Fibroblast of lung (primary cell): Measurements from ENCODE around the gene TUFT1. TPM values are rescaled to one million over a fixed set of nuclear protein-coding genes. Genes with fewer than 3 reads are reported as not detected.

Experiments used
- DNase-seq, 2 donors: peaks; one replicate each; pipeline versions ENCODE4 v3.0.0 to v3.0.0-alpha.2; 2010; ENCODE audit warnings: low read depth in 2 of 2
- H2AFZ ChIP-seq: 2 replicates; pipeline ENCODE4 v1.5.1; 2012; ENCODE audit warnings: low read length, control low read depth, inconsistent platforms
- H3K27ac ChIP-seq: 2 replicates; pipeline ENCODE4 v1.5.1; 2011; ENCODE audit warnings: low read length, control low read depth; ENCODE audit not compliant: insufficient read depth
- H3K27me3 ChIP-seq: 2 replicates; pipeline ENCODE4 v1.5.1; 2011; ENCODE audit warnings: mild to moderate bottlenecking, low read length; ENCODE audit not compliant: control insufficient read depth, insufficient read depth
- H3K36me3 ChIP-seq: 2 replicates; pipeline ENCODE4 v1.5.1; 2011; ENCODE audit warnings: low read length; ENCODE audit not compliant: control insufficient read depth, insufficient read depth
- H3K4me1 ChIP-seq: 2 replicates; pipeline ENCODE4 v1.5.1; 2011; ENCODE audit warnings: low read length; ENCODE audit not compliant: control insufficient read depth, insufficient read depth; ENCODE audit errors: extremely low read depth
- H3K4me2 ChIP-seq: 2 replicates; pipeline ENCODE4 v1.5.1; 2011; ENCODE audit warnings: low read length, control low read depth; ENCODE audit not compliant: insufficient read depth; ENCODE audit errors: extremely low read depth
- H3K4me3 ChIP-seq, 4 experiments: fragments of 200-600 bp in 1 of 4; sonication (generic) in 1 of 4; replicated peaks in 1 of 4; 2 replicates each; pipeline ENCODE4 v1.5.1; 2011 to 2016; ENCODE audit warnings: low read length in 4 of 4, low read depth in 3 of 4, mild to moderate bottlenecking in 3 of 4, control low read depth in 2 of 4, inconsistent platforms in 1 of 4, mixed read lengths in 1 of 4; ENCODE audit not compliant: insufficient read depth in 1 of 4; ENCODE audit errors: control extremely low read depth in 1 of 4
- H3K79me2 ChIP-seq: 2 replicates; pipeline ENCODE4 v1.5.1; 2012; ENCODE audit warnings: mild to moderate bottlenecking, low read length, inconsistent platforms; ENCODE audit not compliant: control insufficient read depth, insufficient read depth
- H3K9ac ChIP-seq: 2 replicates; pipeline ENCODE4 v1.5.1; 2011; ENCODE audit warnings: mild to moderate bottlenecking, low read length, control low read depth; ENCODE audit not compliant: insufficient read depth
- H3K9me3 ChIP-seq: 2 replicates; pipeline ENCODE4 v1.5.1; 2012; ENCODE audit warnings: low read depth, low read length; ENCODE audit not compliant: control insufficient read depth, insufficient read depth
- H4K20me1 ChIP-seq: 2 replicates; pipeline ENCODE4 v1.5.1; 2011; ENCODE audit warnings: low read length; ENCODE audit not compliant: control insufficient read depth, insufficient read depth; ENCODE audit errors: extremely low read depth
- CTCF ChIP-seq, 2 donors: IDR thresholded peaks in 1 of 2; conservative IDR thresholded peaks in 1 of 2; 1 replicate in 1 of 2; 2 replicates in 1 of 2; pipeline ENCODE4 v1.5.1; 2011 to 2012; ENCODE audit warnings: low read length in 2 of 2, control low read depth in 1 of 2, inconsistent platforms in 1 of 2, low read depth in 1 of 2, mild to moderate bottlenecking in 1 of 2
- EZH2 ChIP-seq: IDR thresholded peaks from 2 replicates; pipeline ENCODE4 v1.5.1; 2012; ENCODE audit warnings: low read length, control low read depth, mild to moderate bottlenecking; ENCODE audit errors: missing control alignments
- polyA plus RNA-seq, 2 donors: library from polyadenylated mRNA; depleted of rRNA in 1 of 2; stranded (reverse) in 1 of 2; unstranded in 1 of 2; fragments of >200 nt; gene quantifications; 2 replicates each; pipeline ENCODE4 v1.2.1, GENCODE V29; 2011 to 2012; ENCODE audit warnings: missing spikeins in 1 of 2
- total RNA-seq: library from RNA; depleted of rRNA; stranded (reverse); fragments of >200 nt; gene quantifications from 2 replicates; pipeline ENCODE4 v1.2.1, GENCODE V29; 2014

Gene TUFT1
- total and polyA plus RNA-seq, 2 donors (not counting 1 experiment from before 2014, with no cell fraction given), result 18.2 to 24.7 TPM

- peak overlapping the region; percentile 70 to 87 (median 80) for H3K4me3 ChIP-seq
- no peaks in the 10 kb centered on the region for H3K27me3 ChIP-seq
- no peaks in the 10 kb centered on the region for H4K20me1 ChIP-seq
- no peaks in the 10 kb centered on the region for H3K79me2 ChIP-seq
- peaks cover 16% of the 10 kb centered on the region for H3K4me1 ChIP-seq
- H3K9me3 ChIP-seq, result no peaks in the 10 kb centered on the region
- H3K4me2 ChIP-seq, result peak overlapping the region; percentile 46
- H3K9ac ChIP-seq, result peak overlapping the region; percentile 68
- H2AFZ ChIP-seq, result peak overlapping the region; percentile 9
- no peak for DNase-seq
- TF ChIP-seq EZH2 (no peak), CTCF (conservative IDR thresholded peaks at IDR 0.05 in 1 of 2, IDR thresholded peaks at IDR 0.05 in 1 of 2; ENCODE audit: low read depth in 1 of 2, low read length in 2 of 2) (no peak)
- no peaks in the 10 kb centered on the region for H3K36me3 ChIP-seq
- no peak overlapping the region for H3K27ac ChIP-seq
Measured at GRCh38 chr1:151540982-151541377, 871 bp downstream of the TUFT1 start.

GRCh38 chr1:151541752-151542151, 1.6 kb downstream of the TUFT1 start:
- Histone ChIP-seq H3K27ac (no peak overlapping the region), H3K36me3 (no peaks in the 10 kb centered on the region), H3K27me3 (no peaks in the 10 kb centered on the region), H4K20me1 (no peaks in the 10 kb centered on the region), H3K4me2 (peak overlapping the region; percentile 46), H3K4me3 (peak overlapping the region in 2 of 4 experiments; percentile 70 to 87), H3K4me1 (peaks cover 16% of the 10 kb centered on the region), H2AFZ (no peak overlapping the region), H3K9ac (no peak overlapping the region), H3K9me3 (no peaks in the 10 kb centered on the region), H3K79me2 (no peaks in the 10 kb centered on the region)
- TF ChIP-seq CTCF (conservative IDR thresholded peaks at IDR 0.05 in 1 of 2, IDR thresholded peaks at IDR 0.05 in 1 of 2; ENCODE audit: low read depth in 1 of 2, low read length in 2 of 2), result no peak
- TF ChIP-seq EZH2, result no peak
- no peak for DNase-seq

GRCh38 chr1:151542710-151543129, 2.6 kb downstream of the TUFT1 start:
- DNase-seq, result peak; percentile 84 to 95
- TF ChIP-seq CTCF (conservative IDR thresholded peaks at IDR 0.05 in 1 of 2, IDR thresholded peaks at IDR 0.05 in 1 of 2; ENCODE audit: low read depth in 1 of 2, low read length in 2 of 2) (no peak), EZH2 (no peak)
- Histone ChIP-seq H3K27me3 (no peaks in the 10 kb centered on the region), H3K27ac (peak overlapping the region; percentile 23), H3K4me1 (peaks cover 22% of the 10 kb centered on the region), H3K9me3 (no peaks in the 10 kb centered on the region), H3K79me2 (no peaks in the 10 kb centered on the region), H3K9ac (no peak overlapping the region), H3K4me3 (peak overlapping the region in 1 of 4 experiments; percentile 13), H2AFZ (no peak overlapping the region), H4K20me1 (no peaks in the 10 kb centered on the region), H3K4me2 (peak overlapping the region; percentile 65), H3K36me3 (no peaks in the 10 kb centered on the region)
